ENCODE data around the gene PSMB9.

Gene PSMB9

GRCh38 chr6:32852844-32853540 is 1.0 kb upstream of the PSMB9 start:
- TF ChIP-seq, protein P1, sequence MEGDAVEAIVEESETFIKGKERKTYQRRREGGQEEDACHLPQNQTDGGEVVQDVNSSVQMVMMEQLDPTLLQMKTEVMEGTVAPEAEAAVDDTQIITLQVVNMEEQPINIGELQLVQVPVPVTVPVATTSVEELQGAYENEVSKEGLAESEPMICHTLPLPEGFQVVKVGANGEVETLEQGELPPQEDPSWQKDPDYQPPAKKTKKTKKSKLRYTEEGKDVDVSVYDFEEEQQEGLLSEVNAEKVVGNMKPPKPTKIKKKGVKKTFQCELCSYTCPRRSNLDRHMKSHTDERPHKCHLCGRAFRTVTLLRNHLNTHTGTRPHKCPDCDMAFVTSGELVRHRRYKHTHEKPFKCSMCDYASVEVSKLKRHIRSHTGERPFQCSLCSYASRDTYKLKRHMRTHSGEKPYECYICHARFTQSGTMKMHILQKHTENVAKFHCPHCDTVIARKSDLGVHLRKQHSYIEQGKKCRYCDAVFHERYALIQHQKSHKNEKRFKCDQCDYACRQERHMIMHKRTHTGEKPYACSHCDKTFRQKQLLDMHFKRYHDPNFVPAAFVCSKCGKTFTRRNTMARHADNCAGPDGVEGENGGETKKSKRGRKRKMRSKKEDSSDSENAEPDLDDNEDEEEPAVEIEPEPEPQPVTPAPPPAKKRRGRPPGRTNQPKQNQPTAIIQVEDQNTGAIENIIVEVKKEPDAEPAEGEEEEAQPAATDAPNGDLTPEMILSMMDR (IDR thresholded peaks at IDR 0.05; ENCODE audit: extremely low read depth, missing control alignments): no peak
- DNase-seq (ENCODE audit: low spot score): peak; percentile 66

DNA sequence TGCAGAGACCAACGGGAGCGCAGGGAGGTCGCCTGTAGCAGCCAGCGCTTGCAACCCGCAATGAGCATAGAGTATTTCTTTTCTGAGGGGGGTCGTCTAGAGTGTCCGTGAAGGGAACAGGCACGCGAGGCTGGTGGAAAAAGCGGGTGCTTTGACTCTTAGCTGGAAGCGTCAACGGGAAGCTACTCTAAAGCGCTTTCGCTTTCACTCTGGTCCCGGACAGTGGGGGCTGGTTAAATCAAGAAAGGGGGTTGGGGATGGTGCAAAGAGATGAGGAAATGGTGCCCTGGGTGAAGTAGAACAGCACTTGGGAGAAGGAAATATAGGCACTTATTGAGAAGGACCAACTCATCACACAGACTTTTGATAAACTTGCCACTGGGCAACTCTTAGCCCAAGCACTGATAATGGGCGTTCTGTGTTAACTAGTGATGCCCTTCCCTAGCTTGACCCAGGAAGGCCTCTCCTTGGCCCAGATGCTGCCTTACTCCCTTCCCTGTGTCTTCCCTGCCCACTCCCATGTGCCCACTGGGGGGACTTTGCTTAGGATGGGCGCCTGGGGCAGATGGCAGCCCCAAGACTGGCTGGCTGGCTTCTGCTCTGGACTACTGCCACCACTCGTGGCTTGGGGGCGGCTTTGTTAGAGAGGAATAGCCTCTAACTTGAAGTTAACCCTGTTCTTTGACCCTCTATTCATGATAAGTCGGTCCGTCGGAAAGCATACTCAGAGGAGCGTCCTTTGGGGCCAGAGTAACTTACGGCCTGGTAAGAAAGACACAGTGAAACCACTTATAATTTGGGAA is 585 bp downstream of the PSMB9 start:
- DNase-seq (ENCODE audit: low spot score): peak; percentile 72
- TF ChIP-seq, protein P1 (IDR thresholded peaks at IDR 0.05; ENCODE audit: extremely low read depth, missing control alignments): no peak

DNA sequence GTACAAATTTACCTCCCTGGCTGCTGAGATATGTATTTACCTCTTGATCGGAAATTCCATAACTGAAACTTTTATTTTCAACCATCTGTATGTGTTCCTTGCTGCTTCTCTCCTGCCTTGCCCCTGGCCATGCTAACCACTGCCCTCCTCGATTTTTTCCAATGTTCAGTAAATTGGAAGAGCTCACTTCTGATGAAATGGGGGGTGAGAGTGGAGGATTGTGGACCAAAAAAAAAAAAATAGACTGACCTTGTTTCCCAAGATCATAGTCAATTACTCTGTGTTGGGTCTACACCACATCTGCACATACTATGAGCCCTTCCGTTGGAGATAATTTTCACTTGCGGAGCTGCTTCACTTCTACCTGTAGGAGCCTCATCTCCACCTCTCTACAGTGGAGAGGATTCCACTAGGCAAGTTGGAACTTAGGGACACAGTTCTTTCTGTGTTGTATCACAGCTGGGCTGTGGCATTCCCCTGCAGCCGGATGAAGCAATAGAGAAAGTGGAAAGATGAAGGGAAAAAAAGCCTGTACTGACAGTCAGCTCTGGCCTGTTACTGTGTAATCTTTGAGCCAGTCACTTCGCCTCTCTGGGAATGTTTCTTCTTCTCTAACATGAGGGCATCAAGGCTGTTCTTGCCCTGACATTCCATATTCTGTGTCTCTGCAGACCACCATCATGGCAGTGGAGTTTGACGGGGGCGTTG is 1.6 kb downstream of the PSMB9 start:
- TF ChIP-seq, protein P1 (IDR thresholded peaks at IDR 0.05; ENCODE audit: extremely low read depth, missing control alignments): no peak

GRCh38 chr6:32857156-32857891 is 3.3 kb downstream of the PSMB9 start:
- no peak for DNase-seq (ENCODE audit: low spot score)
- TF ChIP-seq, protein P1 (IDR thresholded peaks at IDR 0.05; ENCODE audit: extremely low read depth, missing control alignments): no peak

More for the DNA sequence above, 1.6 kb downstream of the PSMB9 start:
- no peak for DNase-seq (ENCODE audit: low spot score)

DNA sequence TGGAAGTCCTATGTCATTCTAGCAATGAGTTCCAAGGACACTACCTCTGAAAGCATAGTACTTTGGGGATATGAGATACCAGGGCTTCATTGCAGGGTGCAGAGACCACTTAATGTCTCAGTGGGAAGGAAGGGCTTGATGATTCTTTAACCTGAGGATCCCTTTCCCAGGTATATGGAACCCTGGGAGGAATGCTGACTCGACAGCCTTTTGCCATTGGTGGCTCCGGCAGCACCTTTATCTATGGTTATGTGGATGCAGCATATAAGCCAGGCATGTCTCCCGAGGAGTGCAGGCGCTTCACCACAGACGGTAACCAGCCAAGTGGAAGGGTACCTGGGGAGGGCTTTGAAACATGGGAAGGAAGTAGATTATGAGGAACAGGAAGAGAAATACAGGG is 4.2 kb downstream of the PSMB9 start:
- TF ChIP-seq, protein P1 (IDR thresholded peaks at IDR 0.05; ENCODE audit: extremely low read depth, missing control alignments): no peak
- DNase-seq (ENCODE audit: low spot score): no peak

DNA sequence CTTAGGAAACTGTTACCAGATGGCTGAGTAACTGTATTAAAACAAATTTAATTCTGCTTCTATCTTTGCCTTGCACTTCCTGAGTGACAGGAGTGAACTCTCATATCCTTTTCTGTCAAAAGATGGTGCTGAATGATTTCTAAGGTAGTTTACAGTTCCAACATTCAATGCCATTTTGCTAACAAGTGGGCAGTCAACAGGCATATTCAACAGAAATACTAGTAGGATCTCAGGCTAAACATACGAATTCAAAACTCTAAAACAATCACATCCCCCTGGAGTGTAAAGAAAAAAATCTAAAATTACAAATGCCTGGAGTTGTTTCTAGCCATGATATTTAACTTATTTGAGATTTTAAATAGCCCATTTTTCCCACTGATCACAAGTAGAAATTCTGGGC is 6.7 kb downstream of the PSMB9 start:
- TF ChIP-seq, protein P1 (IDR thresholded peaks at IDR 0.05; ENCODE audit: extremely low read depth, missing control alignments): no peak
- no peak for DNase-seq (ENCODE audit: low spot score)

Data from GM20000 (cell line).